PFSK-1 (cell line): ENCODE measurements around the gene EIF4A3.

ENCODE experiments used
- FOXP2 ChIP-seq: optimal IDR thresholded peaks from 2 replicates; pipeline ENCODE3; 2011; ENCODE audit warnings: borderline replicate concordance, control low read depth, inconsistent platforms; ENCODE audit not compliant: insufficient read depth; ENCODE audit errors: extremely low read length, extremely low read depth
- POLR2AphosphoS5 ChIP-seq: IDR thresholded peaks from 2 replicates; pipeline ENCODE4 v1.6.1; 2012; ENCODE audit warnings: low read depth, mild to moderate bottlenecking, control low read depth, low read length, moderate library complexity
- SIN3A ChIP-seq: IDR thresholded peaks from 2 replicates; pipeline ENCODE4 v1.6.1; 2012; ENCODE audit warnings: mild to moderate bottlenecking, low read length, moderate library complexity, borderline replicate concordance; ENCODE audit not compliant: insufficient read depth
- TAF1 ChIP-seq: IDR thresholded peaks from 2 replicates; pipeline ENCODE4 v1.6.1; 2012; ENCODE audit warnings: low read length, control low read depth, borderline replicate concordance; ENCODE audit not compliant: insufficient read depth
- TF ChIP-seq, protein P1 (sequence below), 2 experiments: IDR thresholded peaks; 2 replicates each; pipeline versions ENCODE4 v1.6.1 to v1.8.0; 2011 to 2012; ENCODE audit warnings: low read depth in 2 of 2, low read length in 2 of 2, control low read depth in 1 of 2, inconsistent platforms in 1 of 2, mild to moderate bottlenecking in 1 of 2, moderate library complexity in 1 of 2; ENCODE audit not compliant: insufficient read depth in 1 of 2

Gene EIF4A3

DNA sequence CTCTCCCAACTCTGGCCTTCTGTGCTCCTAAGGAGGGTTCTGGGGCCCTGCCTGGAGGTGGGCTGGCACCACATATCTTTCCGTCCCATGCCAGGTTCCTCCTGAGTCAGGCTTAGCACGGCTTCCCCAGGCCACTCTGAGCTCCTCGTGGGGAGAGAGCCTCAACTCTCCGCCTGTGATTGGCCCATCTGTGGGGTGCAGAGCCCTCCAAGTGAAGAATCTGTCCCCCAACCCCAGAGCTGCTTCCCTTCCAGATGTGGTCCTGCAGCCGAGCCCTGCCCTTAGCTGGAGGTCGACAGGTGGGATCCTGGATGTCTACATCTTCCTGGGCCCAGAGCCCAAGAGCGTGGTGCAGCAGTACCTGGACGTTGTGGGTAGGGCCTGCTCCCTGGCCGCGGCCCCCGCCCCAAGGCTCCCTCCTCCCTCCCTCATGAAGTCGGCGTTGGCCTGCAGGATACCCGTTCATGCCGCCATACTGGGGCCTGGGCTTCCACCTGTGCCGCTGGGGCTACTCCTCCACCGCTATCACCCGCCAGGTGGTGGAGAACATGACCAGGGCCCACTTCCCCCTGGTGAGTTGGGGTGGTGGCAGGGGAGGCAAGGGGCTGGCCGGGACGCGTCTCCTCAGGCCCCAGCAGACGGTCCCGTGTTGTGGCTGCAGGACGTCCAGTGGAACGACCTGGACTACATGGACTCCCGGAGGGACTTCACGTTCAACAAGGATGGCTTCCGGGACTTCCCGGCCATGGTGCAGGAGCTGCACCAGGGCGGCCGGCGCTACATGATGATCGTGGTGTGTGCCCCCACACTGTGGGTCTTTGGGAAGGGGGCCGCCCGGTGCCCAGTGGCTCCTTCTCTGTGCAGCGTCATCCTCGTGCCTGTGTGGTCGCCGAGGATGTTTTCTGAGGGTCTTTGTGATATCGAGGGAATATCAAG is 38.6 kb downstream of the EIF4A3 start:
- TF ChIP-seq POLR2AphosphoS5 (no peak), TAF1 (no peak), FOXP2 (no peak), SIN3A (no peak)
- TF ChIP-seq, protein P1, sequence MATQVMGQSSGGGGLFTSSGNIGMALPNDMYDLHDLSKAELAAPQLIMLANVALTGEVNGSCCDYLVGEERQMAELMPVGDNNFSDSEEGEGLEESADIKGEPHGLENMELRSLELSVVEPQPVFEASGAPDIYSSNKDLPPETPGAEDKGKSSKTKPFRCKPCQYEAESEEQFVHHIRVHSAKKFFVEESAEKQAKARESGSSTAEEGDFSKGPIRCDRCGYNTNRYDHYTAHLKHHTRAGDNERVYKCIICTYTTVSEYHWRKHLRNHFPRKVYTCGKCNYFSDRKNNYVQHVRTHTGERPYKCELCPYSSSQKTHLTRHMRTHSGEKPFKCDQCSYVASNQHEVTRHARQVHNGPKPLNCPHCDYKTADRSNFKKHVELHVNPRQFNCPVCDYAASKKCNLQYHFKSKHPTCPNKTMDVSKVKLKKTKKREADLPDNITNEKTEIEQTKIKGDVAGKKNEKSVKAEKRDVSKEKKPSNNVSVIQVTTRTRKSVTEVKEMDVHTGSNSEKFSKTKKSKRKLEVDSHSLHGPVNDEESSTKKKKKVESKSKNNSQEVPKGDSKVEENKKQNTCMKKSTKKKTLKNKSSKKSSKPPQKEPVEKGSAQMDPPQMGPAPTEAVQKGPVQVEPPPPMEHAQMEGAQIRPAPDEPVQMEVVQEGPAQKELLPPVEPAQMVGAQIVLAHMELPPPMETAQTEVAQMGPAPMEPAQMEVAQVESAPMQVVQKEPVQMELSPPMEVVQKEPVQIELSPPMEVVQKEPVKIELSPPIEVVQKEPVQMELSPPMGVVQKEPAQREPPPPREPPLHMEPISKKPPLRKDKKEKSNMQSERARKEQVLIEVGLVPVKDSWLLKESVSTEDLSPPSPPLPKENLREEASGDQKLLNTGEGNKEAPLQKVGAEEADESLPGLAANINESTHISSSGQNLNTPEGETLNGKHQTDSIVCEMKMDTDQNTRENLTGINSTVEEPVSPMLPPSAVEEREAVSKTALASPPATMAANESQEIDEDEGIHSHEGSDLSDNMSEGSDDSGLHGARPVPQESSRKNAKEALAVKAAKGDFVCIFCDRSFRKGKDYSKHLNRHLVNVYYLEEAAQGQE (IDR thresholded peaks at IDR 0.05; ENCODE audit: insufficient read depth in 1 of 2, low read depth in 2 of 2, low read length in 2 of 2), result no peak

DNA sequence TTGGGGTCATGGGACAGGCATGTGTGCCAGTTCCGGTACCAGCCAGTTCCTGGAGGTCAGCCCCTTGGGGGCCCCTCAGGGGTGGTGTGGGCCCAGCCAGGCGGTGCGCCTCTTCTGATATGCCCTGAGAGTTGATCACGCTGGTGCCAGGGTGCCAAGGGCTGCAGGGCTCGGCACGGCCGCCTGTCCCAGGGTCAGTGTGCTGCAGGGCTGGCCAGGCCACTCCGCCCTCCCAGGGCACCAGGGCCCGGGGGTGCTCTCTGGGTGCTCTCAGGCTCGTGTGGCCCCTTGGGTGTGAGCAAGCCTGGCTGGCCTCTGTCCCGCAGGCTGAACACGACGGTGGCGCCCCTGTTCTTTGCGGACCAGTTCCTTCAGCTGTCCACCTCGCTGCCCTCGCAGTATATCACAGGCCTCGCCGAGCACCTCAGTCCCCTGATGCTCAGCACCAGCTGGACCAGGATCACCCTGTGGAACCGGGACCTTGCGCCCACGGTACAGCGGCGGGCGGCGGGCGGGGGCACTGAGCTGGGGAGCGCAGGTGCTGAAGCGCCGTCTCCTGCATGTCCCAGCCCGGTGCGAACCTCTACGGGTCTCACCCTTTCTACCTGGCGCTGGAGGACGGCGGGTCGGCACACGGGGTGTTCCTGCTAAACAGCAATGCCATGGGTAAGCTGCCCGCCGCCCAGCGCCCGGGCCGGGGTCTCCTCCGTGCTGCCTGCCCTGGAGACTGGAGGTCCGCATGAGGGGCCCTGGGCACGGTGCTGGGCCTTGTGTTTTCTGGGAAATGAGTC is 39.5 kb downstream of the EIF4A3 start:
- TF ChIP-seq SIN3A (no peak), TAF1 (no peak)

DNA sequence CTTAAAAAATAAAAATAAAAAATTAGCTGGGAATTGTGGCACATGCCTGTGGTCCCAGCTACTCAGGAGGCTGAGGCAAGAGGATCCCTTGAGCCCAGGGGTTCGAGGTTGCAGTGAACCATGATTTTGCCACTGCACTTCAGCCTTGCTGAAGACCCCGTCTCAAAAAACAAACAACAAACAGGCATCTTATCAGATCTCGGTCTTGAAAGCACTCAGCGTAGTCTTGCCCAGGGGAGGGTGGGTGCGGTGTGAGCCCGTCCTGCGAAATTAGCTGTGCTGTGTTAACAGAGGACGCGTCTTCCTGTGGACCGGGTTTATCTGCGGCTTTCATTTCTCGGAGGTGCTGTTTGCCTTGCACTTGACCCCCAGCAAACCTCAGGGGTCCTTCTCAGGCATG is 40.2 kb downstream of the EIF4A3 start:
- TF ChIP-seq TAF1 (no peak), SIN3A (no peak), FOXP2 (no peak), POLR2AphosphoS5 (no peak)
- TF ChIP-seq, protein P1 (IDR thresholded peaks at IDR 0.05; ENCODE audit: insufficient read depth in 1 of 2, low read depth in 2 of 2, low read length in 2 of 2), result no peak

DNA sequence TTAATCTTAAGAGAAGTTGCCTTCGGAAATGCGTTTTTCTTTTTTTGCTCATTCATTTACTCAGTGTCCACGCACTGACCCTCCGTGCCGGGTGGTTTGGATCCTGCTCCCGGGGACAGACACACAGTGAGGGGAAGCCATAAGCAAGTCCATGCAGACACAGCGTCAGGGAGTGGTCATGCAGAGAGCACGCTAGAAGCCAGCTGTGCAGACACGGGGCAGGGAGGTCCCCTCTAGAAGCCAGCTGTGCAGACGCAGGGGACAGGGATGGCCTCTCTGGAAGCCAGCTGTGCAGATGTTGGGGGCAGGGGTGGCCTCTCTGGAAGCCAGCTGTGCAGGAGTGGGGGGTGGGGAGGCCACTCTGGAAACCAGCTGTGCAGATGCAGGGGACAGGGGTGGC is 40.8 kb downstream of the EIF4A3 start:
- TF ChIP-seq, protein P1 (IDR thresholded peaks at IDR 0.05; ENCODE audit: insufficient read depth in 1 of 2, low read depth in 2 of 2, low read length in 2 of 2), result no peak
- TF ChIP-seq POLR2AphosphoS5, result no peak
- TF ChIP-seq SIN3A, result no peak
- no peak for TF ChIP-seq TAF1
- TF ChIP-seq FOXP2, result no peak

DNA sequence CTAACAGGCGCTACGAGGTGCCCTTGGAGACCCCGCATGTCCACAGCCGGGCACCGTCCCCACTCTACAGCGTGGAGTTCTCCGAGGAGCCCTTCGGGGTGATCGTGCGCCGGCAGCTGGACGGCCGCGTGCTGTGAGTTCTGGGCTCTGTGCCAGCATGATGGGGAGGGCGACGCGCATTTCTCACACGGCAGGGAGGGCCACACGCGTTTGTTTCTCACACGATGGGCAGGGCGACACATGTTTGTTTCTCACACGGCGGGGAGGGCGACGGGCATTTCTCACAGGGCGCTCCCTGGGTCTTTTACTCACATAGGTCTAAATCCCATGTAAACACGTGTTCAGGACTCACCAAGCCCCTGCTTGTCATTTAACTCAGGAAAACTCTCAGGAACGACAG is 41.2 kb downstream of the EIF4A3 start:
- TF ChIP-seq TAF1, result no peak
- TF ChIP-seq, protein P1 (IDR thresholded peaks at IDR 0.05; ENCODE audit: insufficient read depth in 1 of 2, low read depth in 2 of 2, low read length in 2 of 2), result no peak
- no peak for TF ChIP-seq SIN3A
- TF ChIP-seq POLR2AphosphoS5, result no peak
- no peak for TF ChIP-seq FOXP2
